Keratinocyte (primary cell): ENCODE measurements around the gene VTI1A.

Experiments used
- CTCF ChIP-seq, 3 experiments: IDR thresholded peaks in 1 of 3; conservative IDR thresholded peaks in 1 of 3; optimal IDR thresholded peaks in 1 of 3; 2 replicates in 2 of 3; 3 replicates in 1 of 3; pipeline versions ENCODE3 to v1.5.1; 2011; ENCODE audit warnings: low read length in 3 of 3, mild to moderate bottlenecking in 3 of 3, moderate library complexity in 2 of 3, control low read depth in 1 of 3, inconsistent platforms in 1 of 3; ENCODE audit not compliant: insufficient read depth in 2 of 3; ENCODE audit errors: extremely low read depth in 1 of 3
- EZH2 ChIP-seq: IDR thresholded peaks from one replicate; pipeline ENCODE4 v1.6.1; 2012; ENCODE audit warnings: inconsistent platforms, mild to moderate bottlenecking, low read length, moderate library complexity

GRCh38 chr10:112601214-112602090, 154.4 kb downstream of the VTI1A start:
- TF ChIP-seq CTCF (optimal IDR thresholded peaks at IDR 0.05 in 1 of 3, IDR thresholded peaks at IDR 0.05 in 1 of 3, conservative IDR thresholded peaks at IDR 0.05 in 1 of 3; ENCODE audit: extremely low read depth in 1 of 3, insufficient read depth in 2 of 3, low read length in 3 of 3) (no peak), EZH2 (no peak)
